ENCODE results near the gene SRCIN1. TPM values are rescaled to one million over a fixed set of nuclear protein-coding genes. Genes with fewer than 3 reads are reported as not detected.
"Not testable (repeated sequence)": the region's sequence is repeated elsewhere in the genome, so short reads cannot be mapped to it uniquely, and the experiment has no call there.

SRCIN1 gene
- total and polyA plus RNA-seq, 2 experiments from 2014 or later, result 2.3 to 10.8 TPM

GRCh38 chr17:38508954-38509771 is 96.6 kb downstream of the SRCIN1 start:
- peak; percentile 88 to 93 for DNase-seq (ENCODE audit: low read depth in 1 of 2, low spot score in 1 of 2)
- peaks cover 19% of the 10 kb centered on the region for H3K4me1 ChIP-seq (ENCODE audit: low read depth)
- no peaks in the 10 kb centered on the region for H3K9me3 ChIP-seq (ENCODE audit: low read depth)
- H3K4me3 ChIP-seq, result peak overlapping the region; percentile 11
- peak; percentile 88 for TF ChIP-seq CTCF (IDR thresholded peaks at IDR 0.05; ENCODE audit: low read depth, low read length)
- no peak overlapping the region for H3K27ac ChIP-seq
- peaks cover 4% of the 10 kb centered on the region for H3K27me3 ChIP-seq
- no peaks in the 10 kb centered on the region for H3K36me3 ChIP-seq

- peaks cover 4% of the 10 kb centered on the region for H3K27me3 ChIP-seq
- H3K36me3 ChIP-seq, result no peaks in the 10 kb centered on the region
- no peak overlapping the region for H3K4me3 ChIP-seq
- no peak for DNase-seq (ENCODE audit: low read depth in 1 of 2, low spot score in 1 of 2)
- H3K4me1 ChIP-seq (ENCODE audit: low read depth), result peaks cover 19% of the 10 kb centered on the region
- TF ChIP-seq CTCF (IDR thresholded peaks at IDR 0.05; ENCODE audit: low read depth, low read length), result no peak
- H3K9me3 ChIP-seq (ENCODE audit: low read depth), result no peaks in the 10 kb centered on the region
- H3K27ac ChIP-seq, result no peak overlapping the region
Measured at GRCh38 chr17:38508570-38508950, 97.2 kb downstream of the SRCIN1 start.

- H3K27ac ChIP-seq, result no peak overlapping the region
- H3K27me3 ChIP-seq, result peaks cover 4% of the 10 kb centered on the region
- DNase-seq (ENCODE audit: low read depth in 1 of 2, low spot score in 1 of 2), result no peak
- no peak for TF ChIP-seq CTCF (IDR thresholded peaks at IDR 0.05; ENCODE audit: low read depth, low read length)
- H3K36me3 ChIP-seq, result no peaks in the 10 kb centered on the region
- H3K4me1 ChIP-seq (ENCODE audit: low read depth), result peaks cover 19% of the 10 kb centered on the region
- H3K9me3 ChIP-seq (ENCODE audit: low read depth), result no peaks in the 10 kb centered on the region
- no peak overlapping the region for H3K4me3 ChIP-seq
Measured at GRCh38 chr17:38507921-38508569, 97.7 kb downstream of the SRCIN1 start.

GRCh38 chr17:38507436-38507835 is 98.3 kb downstream of the SRCIN1 start:
- H3K9me3 ChIP-seq (ENCODE audit: low read depth), result no peaks in the 10 kb centered on the region
- no peak for TF ChIP-seq CTCF (IDR thresholded peaks at IDR 0.05; ENCODE audit: low read depth, low read length)
- H3K27ac ChIP-seq, result no peak overlapping the region
- no peak for DNase-seq (ENCODE audit: low read depth in 1 of 2, low spot score in 1 of 2)
- H3K27me3 ChIP-seq, result peaks cover 4% of the 10 kb centered on the region
- no peak overlapping the region for H3K4me3 ChIP-seq
- peaks cover 17% of the 10 kb centered on the region for H3K4me1 ChIP-seq (ENCODE audit: low read depth)
- H3K36me3 ChIP-seq, result no peaks in the 10 kb centered on the region

GRCh38 chr17:38504216-38504615 is 101.5 kb downstream of the SRCIN1 start:
- Histone ChIP-seq H3K9me3 (ENCODE audit: low read depth) (no peaks in the 10 kb centered on the region), H3K4me1 (ENCODE audit: low read depth) (no peaks in the 10 kb centered on the region), H3K27me3 (no peaks in the 10 kb centered on the region), H3K36me3 (no peaks in the 10 kb centered on the region), H3K4me3 (no peak overlapping the region), H3K27ac (no peak overlapping the region)
- TF ChIP-seq CTCF (IDR thresholded peaks at IDR 0.05; ENCODE audit: low read depth, low read length), result no peak
- no peak for DNase-seq (ENCODE audit: low read depth in 1 of 2, low spot score in 1 of 2)

- not testable (repeated sequence) for H3K27me3 ChIP-seq; H3K9me3 ChIP-seq (ENCODE audit: low read depth); H3K4me1 ChIP-seq (ENCODE audit: low read depth); H3K36me3 ChIP-seq; H3K27ac ChIP-seq; DNase-seq (ENCODE audit: low read depth in 1 of 2, low spot score in 1 of 2); H3K4me3 ChIP-seq
Measured at GRCh38 chr17:38503286-38503913, 102.4 kb downstream of the SRCIN1 start.

GRCh38 chr17:38501718-38502117 is 104.0 kb downstream of the SRCIN1 start:
- not testable (repeated sequence) for H3K4me1 ChIP-seq (ENCODE audit: low read depth); H3K9me3 ChIP-seq (ENCODE audit: low read depth); H3K36me3 ChIP-seq; DNase-seq (ENCODE audit: low read depth in 1 of 2, low spot score in 1 of 2); H3K4me3 ChIP-seq; H3K27ac ChIP-seq; H3K27me3 ChIP-seq

- H3K4me1 ChIP-seq (ENCODE audit: low read depth); H3K36me3 ChIP-seq; DNase-seq (ENCODE audit: low read depth in 1 of 2, low spot score in 1 of 2); H3K27ac ChIP-seq; H3K27me3 ChIP-seq; H3K9me3 ChIP-seq (ENCODE audit: low read depth); H3K4me3 ChIP-seq: not testable (repeated sequence)
Measured at GRCh38 chr17:38499230-38499629, 106.5 kb downstream of the SRCIN1 start.
